HepG2 (cell line): ENCODE measurements around the gene POLR3E. TPM values are rescaled to one million over a fixed set of nuclear protein-coding genes. Genes with fewer than 3 reads are reported as not detected.

ENCODE experiments used
- DR1 ChIP-seq: sonication (generic); formaldehyde crosslinking; IDR thresholded peaks from 2 replicates; pipeline ENCODE4 v1.8.0; 2021; ENCODE audit warnings: mild to moderate bottlenecking, missing genetic modification reagents, inconsistent platforms
- IKZF4 ChIP-seq: sonication (generic); formaldehyde crosslinking; IDR thresholded peaks from 2 replicates; pipeline ENCODE4 v1.5.1; 2020; ENCODE audit warnings: borderline replicate concordance, mild to moderate bottlenecking, low read depth, missing genetic modification reagents; ENCODE audit errors: not compliant biosample characterization
- LRRFIP1 ChIP-seq: sonication (generic); formaldehyde crosslinking; conservative IDR thresholded peaks from 2 replicates; pipeline ENCODE4 v1.4.0; 2020; ENCODE audit warnings: missing genetic modification reagents
- NFE2L1 ChIP-seq: sonication (generic); formaldehyde crosslinking; IDR thresholded peaks from 2 replicates; pipeline ENCODE4 v1.4.0; 2020; ENCODE audit warnings: missing genetic modification reagents, mild to moderate bottlenecking, borderline replicate concordance
- SP2 ChIP-seq: sonication (generic); formaldehyde crosslinking; IDR thresholded peaks from 2 replicates; pipeline ENCODE4 v1.5.1; 2020; ENCODE audit warnings: mild to moderate bottlenecking, missing genetic modification reagents
- TBX2 ChIP-seq: sonication (generic); formaldehyde crosslinking; IDR thresholded peaks from 2 replicates; pipeline ENCODE4 v1.5.0; 2020; ENCODE audit warnings: missing genetic modification reagents, mild to moderate bottlenecking, borderline replicate concordance
- TEAD2 ChIP-seq: sonication (generic); formaldehyde crosslinking; IDR thresholded peaks from 2 replicates; pipeline ENCODE4 v1.9.0; 2021; ENCODE audit warnings: missing genetic modification reagents
- TRIM24 ChIP-seq: sonication (generic); formaldehyde crosslinking; IDR thresholded peaks from 2 replicates; pipeline ENCODE4 v1.8.0; 2022; ENCODE audit warnings: mild to moderate bottlenecking, missing genetic modification reagents
- U2AF1 ChIP-seq: fragments of 200-400 bp; formaldehyde crosslinking; optimal IDR thresholded peaks from 2 replicates; pipeline ENCODE3; 2017; ENCODE audit warnings: mild to moderate bottlenecking, low read depth, low read length
- USF2 ChIP-seq, 2 experiments: sonication (generic) in 1 of 2; formaldehyde crosslinking in 1 of 2; IDR thresholded peaks; 2 replicates each; pipeline versions ENCODE4 v1.5.1 to v1.6.1; 2011 to 2020; ENCODE audit warnings: borderline replicate concordance in 1 of 2, low read depth in 1 of 2, low read length in 1 of 2, mild to moderate bottlenecking in 1 of 2, missing genetic modification reagents in 1 of 2, moderate library complexity in 1 of 2
- ZIK1 ChIP-seq: sonication (generic); formaldehyde crosslinking; IDR thresholded peaks from 2 replicates; pipeline ENCODE4 v1.5.0; 2020; ENCODE audit warnings: mild to moderate bottlenecking, low read depth, missing genetic modification reagents, borderline replicate concordance
- ZNF446 ChIP-seq: sonication (generic); formaldehyde crosslinking; IDR thresholded peaks from 2 replicates; pipeline ENCODE4 v1.5.0; 2020; ENCODE audit warnings: mild to moderate bottlenecking, missing genetic modification reagents
- ZNF652 ChIP-seq: IDR thresholded peaks from 2 replicates; pipeline ENCODE4 v1.6.1; 2016; ENCODE audit warnings: low read depth, borderline replicate concordance
- polyA plus RNA-seq, 8 experiments: library from polyadenylated mRNA; depleted of rRNA in 3 of 8; stranded (reverse) in 7 of 8; unstranded in 1 of 8; fragments of >200 nt; fragmentation: Illumina TruSeq in 4 of 8; extraction: Trizol in 4 of 8; gene quantifications; 2 replicates each; pipeline versions ENCODE4 v1.2.1 to v1.2.3, GENCODE V29; 2011 to 2016; ENCODE audit warnings: low read depth in 4 of 8, missing spikeins in 1 of 8, mixed read lengths in 1 of 8; ENCODE audit not compliant: insufficient read depth in 1 of 8
- total RNA-seq, 5 experiments: library from RNA; depleted of rRNA; stranded (reverse); fragments of >200 nt; fragmentation: Illumina TruSeq; extraction: Trizol; gene quantifications; 2 replicates each; pipeline ENCODE4 v1.2.3, GENCODE V29; 2016; ENCODE audit warnings: low read depth in 1 of 5
- TF ChIP-seq, protein P1 (sequence below): sonication (generic); formaldehyde crosslinking; IDR thresholded peaks from 2 replicates; pipeline ENCODE4 v1.8.0; 2022; ENCODE audit warnings: mild to moderate bottlenecking, missing genetic modification reagents, moderate library complexity
- TF ChIP-seq, protein P2 (sequence below): sonication (generic); formaldehyde crosslinking; IDR thresholded peaks from 2 replicates; pipeline ENCODE4 v1.4.0; 2020; ENCODE audit warnings: mild to moderate bottlenecking, missing genetic modification reagents, borderline replicate concordance
- TF ChIP-seq, protein P3 (sequence below): sonication (generic); formaldehyde crosslinking; conservative IDR thresholded peaks from 2 replicates; pipeline ENCODE4 v1.4.0; 2020; ENCODE audit warnings: missing genetic modification reagents

The POLR3E gene
- total and polyA plus RNA-seq, 2 of the 13 experiments (the other 11 are each of a cell fraction or from before 2014, with no cell fraction given) = 135 to 262 TPM

DNA sequence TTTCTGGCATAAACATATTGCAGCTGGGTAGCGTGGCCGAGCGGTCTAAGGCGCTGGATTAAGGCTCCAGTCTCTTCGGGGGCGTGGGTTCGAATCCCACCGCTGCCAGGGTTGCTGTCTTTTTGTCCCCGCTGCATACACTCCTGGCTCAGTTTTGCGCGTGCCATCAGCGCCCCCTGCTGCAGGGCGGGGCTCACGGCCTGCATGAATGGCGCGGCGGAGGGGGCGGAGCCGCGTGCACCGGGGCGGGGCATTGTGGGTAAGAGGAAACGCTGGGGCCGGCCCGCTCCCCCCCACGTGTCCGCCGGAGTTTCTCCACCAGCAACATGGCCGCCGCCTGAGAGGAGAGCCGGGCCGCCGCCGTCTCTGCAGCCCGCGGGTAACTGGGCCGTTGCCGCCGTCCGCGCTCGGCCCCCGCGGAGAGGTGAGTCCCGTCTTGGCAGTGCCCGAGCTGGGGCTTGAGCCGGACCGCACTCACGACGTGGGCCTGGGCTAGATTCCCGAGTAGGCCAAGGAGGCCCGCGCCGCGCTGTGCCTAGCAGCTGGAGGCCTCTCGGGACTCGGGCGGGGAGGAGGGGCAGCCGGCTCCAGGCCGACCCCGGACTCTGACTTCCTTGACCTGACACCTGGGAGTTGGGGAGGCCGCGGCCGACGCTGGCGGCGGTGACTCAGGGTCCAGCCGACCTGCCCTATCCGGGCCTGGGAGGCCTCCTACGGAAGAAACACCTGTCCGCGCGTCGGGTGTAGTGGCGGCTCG is at the start of gene POLR3E (continued):
- TF ChIP-seq SP2 (CRISPR knock-in tag) = peak; percentile 55
- peak; percentile 70 for TF ChIP-seq USF2 (IDR thresholded peaks at IDR 0.05; ENCODE audit: low read depth, low read length)
- peak; percentile 93 for TF ChIP-seq USF2 (CRISPR knock-in tag; IDR thresholded peaks at IDR 0.05; ENCODE audit: borderline replicate concordance)
- peak; percentile 84 for TF ChIP-seq LRRFIP1 (CRISPR knock-in tag)
- TF ChIP-seq TEAD2 (CRISPR knock-in tag) = peak; percentile 23; the same call in 1 of the 2 replicates
- peak; percentile 33 for TF ChIP-seq U2AF1
- peak; percentile 98 for TF ChIP-seq ZIK1
- no peak for TF ChIP-seq TRIM24 (CRISPR knock-in tag)
- peak; percentile 98 for TF ChIP-seq ZNF446 (CRISPR knock-in tag)
- peak; percentile 95 for TF ChIP-seq TBX2 (CRISPR knock-in tag)
- peak; percentile 95; the same call in 1 of the 2 replicates for TF ChIP-seq DR1 (CRISPR knock-in tag)
- TF ChIP-seq, protein P1, sequence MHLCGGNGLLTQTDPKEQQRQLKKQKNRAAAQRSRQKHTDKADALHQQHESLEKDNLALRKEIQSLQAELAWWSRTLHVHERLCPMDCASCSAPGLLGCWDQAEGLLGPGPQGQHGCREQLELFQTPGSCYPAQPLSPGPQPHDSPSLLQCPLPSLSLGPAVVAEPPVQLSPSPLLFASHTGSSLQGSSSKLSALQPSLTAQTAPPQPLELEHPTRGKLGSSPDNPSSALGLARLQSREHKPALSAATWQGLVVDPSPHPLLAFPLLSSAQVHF (CRISPR knock-in tag) = peak; percentile 93
- TF ChIP-seq, protein P2, sequence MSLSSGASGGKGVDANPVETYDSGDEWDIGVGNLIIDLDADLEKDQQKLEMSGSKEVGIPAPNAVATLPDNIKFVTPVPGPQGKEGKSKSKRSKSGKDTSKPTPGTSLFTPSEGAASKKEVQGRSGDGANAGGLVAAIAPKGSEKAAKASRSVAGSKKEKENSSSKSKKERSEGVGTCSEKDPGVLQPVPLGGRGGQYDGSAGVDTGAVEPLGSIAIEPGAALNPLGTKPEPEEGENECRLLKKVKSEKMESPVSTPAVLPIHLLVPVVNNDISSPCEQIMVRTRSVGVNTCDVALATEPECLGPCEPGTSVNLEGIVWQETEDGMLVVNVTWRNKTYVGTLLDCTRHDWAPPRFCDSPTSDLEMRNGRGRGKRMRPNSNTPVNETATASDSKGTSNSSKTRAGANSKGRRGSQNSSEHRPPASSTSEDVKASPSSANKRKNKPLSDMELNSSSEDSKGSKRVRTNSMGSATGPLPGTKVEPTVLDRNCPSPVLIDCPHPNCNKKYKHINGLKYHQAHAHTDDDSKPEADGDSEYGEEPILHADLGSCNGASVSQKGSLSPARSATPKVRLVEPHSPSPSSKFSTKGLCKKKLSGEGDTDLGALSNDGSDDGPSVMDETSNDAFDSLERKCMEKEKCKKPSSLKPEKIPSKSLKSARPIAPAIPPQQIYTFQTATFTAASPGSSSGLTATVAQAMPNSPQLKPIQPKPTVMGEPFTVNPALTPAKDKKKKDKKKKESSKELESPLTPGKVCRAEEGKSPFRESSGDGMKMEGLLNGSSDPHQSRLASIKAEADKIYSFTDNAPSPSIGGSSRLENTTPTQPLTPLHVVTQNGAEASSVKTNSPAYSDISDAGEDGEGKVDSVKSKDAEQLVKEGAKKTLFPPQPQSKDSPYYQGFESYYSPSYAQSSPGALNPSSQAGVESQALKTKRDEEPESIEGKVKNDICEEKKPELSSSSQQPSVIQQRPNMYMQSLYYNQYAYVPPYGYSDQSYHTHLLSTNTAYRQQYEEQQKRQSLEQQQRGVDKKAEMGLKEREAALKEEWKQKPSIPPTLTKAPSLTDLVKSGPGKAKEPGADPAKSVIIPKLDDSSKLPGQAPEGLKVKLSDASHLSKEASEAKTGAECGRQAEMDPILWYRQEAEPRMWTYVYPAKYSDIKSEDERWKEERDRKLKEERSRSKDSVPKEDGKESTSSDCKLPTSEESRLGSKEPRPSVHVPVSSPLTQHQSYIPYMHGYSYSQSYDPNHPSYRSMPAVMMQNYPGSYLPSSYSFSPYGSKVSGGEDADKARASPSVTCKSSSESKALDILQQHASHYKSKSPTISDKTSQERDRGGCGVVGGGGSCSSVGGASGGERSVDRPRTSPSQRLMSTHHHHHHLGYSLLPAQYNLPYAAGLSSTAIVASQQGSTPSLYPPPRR (CRISPR knock-in tag) = peak; percentile 73; the same call in 1 of the 2 replicates
- TF ChIP-seq ZNF652 (CRISPR knock-in tag) = peak; percentile 77; the same call in 1 of the 2 replicates
- peak; percentile 97 for TF ChIP-seq IKZF4 (CRISPR knock-in tag)
- TF ChIP-seq NFE2L1 (CRISPR knock-in tag) = peak; percentile 75; the same call in 1 of the 2 replicates
- TF ChIP-seq, protein P3, sequence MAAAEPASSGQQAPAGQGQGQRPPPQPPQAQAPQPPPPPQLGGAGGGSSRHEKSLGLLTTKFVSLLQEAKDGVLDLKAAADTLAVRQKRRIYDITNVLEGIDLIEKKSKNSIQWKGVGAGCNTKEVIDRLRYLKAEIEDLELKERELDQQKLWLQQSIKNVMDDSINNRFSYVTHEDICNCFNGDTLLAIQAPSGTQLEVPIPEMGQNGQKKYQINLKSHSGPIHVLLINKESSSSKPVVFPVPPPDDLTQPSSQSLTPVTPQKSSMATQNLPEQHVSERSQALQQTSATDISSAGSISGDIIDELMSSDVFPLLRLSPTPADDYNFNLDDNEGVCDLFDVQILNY = peak; percentile 81; the same call in 1 of the 2 replicates
